GM23248 (cell line): Measurements from ENCODE around the gene RPL27A. TPM values are rescaled to one million over a fixed set of nuclear protein-coding genes. Genes with fewer than 3 reads are reported as not detected.

ENCODE experiments used
- DNase-seq: peaks from one replicate; pipeline ENCODE4 v3.0.0-alpha.2; 2015
- H2AFZ ChIP-seq: fragments of 200-600 bp; sonication (generic); 2 replicates; pipeline ENCODE4 v1.6.1; 2016; ENCODE audit warnings: antibody characterized with exemption
- H3F3A ChIP-seq: fragments of 200-600 bp; sonication (generic); 2 replicates; pipeline ENCODE4 v1.6.1; 2016; ENCODE audit warnings: mild to moderate bottlenecking, antibody characterized with exemption, mixed run types; ENCODE audit not compliant: insufficient read depth
- H3K27ac ChIP-seq: fragments of 200-600 bp; sonication (generic); 2 replicates; pipeline ENCODE4 v1.5.1; 2016; ENCODE audit warnings: mild to moderate bottlenecking
- H3K27me3 ChIP-seq: fragments of 200-600 bp; sonication (generic); replicated peaks from 2 replicates; pipeline ENCODE4 v1.6.1; 2016; ENCODE audit warnings: mild to moderate bottlenecking; ENCODE audit not compliant: insufficient read depth
- H3K36me3 ChIP-seq: fragments of 200-600 bp; sonication (generic); 2 replicates; pipeline ENCODE4 v1.6.1; 2016; ENCODE audit warnings: low read depth, mild to moderate bottlenecking
- H3K4me1 ChIP-seq: fragments of 200-600 bp; sonication (generic); 2 replicates; pipeline ENCODE4 v1.6.1; 2016; ENCODE audit warnings: mild to moderate bottlenecking; ENCODE audit not compliant: insufficient read depth
- H3K4me2 ChIP-seq: fragments of 200-600 bp; sonication (generic); one replicate; pipeline ENCODE4 v1.6.1; 2016; ENCODE audit warnings: mild to moderate bottlenecking; ENCODE audit not compliant: unreplicated experiment
- H3K4me3 ChIP-seq: fragments of 200-600 bp; sonication (generic); 2 replicates; pipeline ENCODE4 v1.5.1; 2016; ENCODE audit warnings: mild to moderate bottlenecking
- H3K79me2 ChIP-seq: fragments of 200-600 bp; sonication (generic); 2 replicates; pipeline ENCODE4 v1.6.1; 2016; ENCODE audit warnings: mild to moderate bottlenecking; ENCODE audit not compliant: insufficient read depth
- H3K9ac ChIP-seq: fragments of 200-600 bp; sonication (generic); 2 replicates; pipeline ENCODE4 v1.6.1; 2016; ENCODE audit warnings: mild to moderate bottlenecking
- H3K9me2 ChIP-seq: fragments of 200-600 bp; sonication (generic); 2 replicates; pipeline ENCODE4 v1.6.1; 2016; ENCODE audit warnings: mixed run types, mild to moderate bottlenecking, moderate library complexity; ENCODE audit not compliant: insufficient read depth
- H3K9me3 ChIP-seq: fragments of 200-600 bp; sonication (generic); one replicate; pipeline ENCODE4 v1.6.1; 2017; ENCODE audit warnings: low read depth
- H4K20me1 ChIP-seq: fragments of 200-600 bp; sonication (generic); 2 replicates; pipeline ENCODE4 v1.6.0; 2016; ENCODE audit not compliant: insufficient read depth
- EZH2 ChIP-seq: fragments of 200-600 bp; sonication (generic); IDR thresholded peaks from 2 replicates; pipeline ENCODE4 v1.6.1; 2018; ENCODE audit warnings: antibody characterized with exemption, mild to moderate bottlenecking; ENCODE audit not compliant: insufficient read depth, poor library complexity, severe bottlenecking
- EZH2phosphoT487 ChIP-seq: fragments of 200-600 bp; sonication (generic); IDR thresholded peaks from 2 replicates; pipeline ENCODE4 v1.6.1; 2018; ENCODE audit warnings: antibody characterized with exemption, moderate library complexity, mild to moderate bottlenecking, low read depth; ENCODE audit not compliant: insufficient read depth
- WGBS, 2 experiments: methylation state at CpG; one replicate each; pipeline ENCODE4 v1.1.6; 2015 to 2017; ENCODE audit warnings: low lambda C conversion rate in 2 of 2, low coverage in 1 of 2; ENCODE audit errors: missing lambda C conversion rate in 2 of 2; 5-methylcytosine and 5-hydroxymethylcytosine counted together
- in situ Hi-C: fragments of 300-500 bp; cut with MboI; formaldehyde crosslinking; loops from 2 replicates; pipeline ENCODE4 v1.15.0; 2020
- polyA plus RNA-seq: library from polyadenylated mRNA; unstranded; fragments of >200 nt; fragmentation: Nextera tagmentation; extraction: Ambion mirVana; gene quantifications from 2 replicates; pipeline ENCODE4 v1.2.1, GENCODE V29; 2016
- small RNA-seq: library from RNA; depleted of rRNA; stranded (forward); fragments of <200 nt; gene quantifications from one replicate; pipeline ENCODE3, GENCODE V24; 2014; ENCODE audit warnings: low read depth, low replicate concordance
- total RNA-seq: library from RNA; depleted of rRNA; stranded (reverse); fragments of >200 nt; shearing (Covaris generic); gene quantifications from 2 replicates; pipeline ENCODE4 v1.2.3, GENCODE V29; 2014; rRNA removed

RPL27A gene
- total and polyA plus RNA-seq, 2 experiments from 2014 or later, result 520 to 1,073 TPM

DNA sequence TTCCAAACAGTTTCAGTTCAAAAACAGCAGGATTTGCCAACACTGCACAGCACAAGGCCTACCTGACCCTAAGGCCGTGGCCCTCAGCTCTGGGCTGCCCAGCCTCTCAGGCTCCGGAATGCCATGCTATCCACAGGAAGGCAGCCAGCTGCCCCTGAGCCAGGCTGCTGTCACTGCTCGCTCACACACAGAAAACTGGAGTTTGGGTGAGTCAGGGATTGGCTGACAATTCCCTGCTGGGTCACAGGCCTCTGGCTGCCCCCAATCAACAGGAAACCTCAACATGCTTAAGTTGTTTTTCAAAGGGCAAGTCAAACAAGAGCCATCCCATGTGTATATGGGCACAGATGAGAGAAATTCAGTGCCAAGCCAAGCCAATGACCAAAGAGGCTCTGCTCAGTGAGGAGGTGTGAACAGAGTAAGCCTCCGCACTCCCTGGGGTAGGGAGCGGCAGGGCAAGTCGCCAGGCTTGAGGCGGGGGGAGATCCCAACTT lies 50.2 kb downstream of the RPL27A start:
- Histone ChIP-seq H3K4me3 (no peak overlapping the region), H3K27me3 (no peaks in the 10 kb centered on the region), H3K9me3 (no peaks in the 10 kb centered on the region), H3K36me3 (no peaks in the 10 kb centered on the region), H3K4me2 (peak overlapping the region; percentile 38), H3K79me2 (0 out of 2 replicates have a peak, but pooled peaks cover 5% of the 10 kb centered on the region), H3K27ac (peak overlapping the region; percentile 59), H3K9me2 (no peaks in the 10 kb centered on the region), H3F3A (peaks cover 20% of the 10 kb centered on the region), H3K9ac (no peak overlapping the region), H2AFZ (no peak overlapping the region), H3K4me1 (peaks cover 27% of the 10 kb centered on the region), H4K20me1 (no peaks in the 10 kb centered on the region)
- peak; percentile 91 for DNase-seq
- no peak for TF ChIP-seq EZH2phosphoT487
- TF ChIP-seq EZH2, result no peak
- WGBS, 2 experiments, result 34% methylated on average over 7 of the region's 7 CpGs
- in situ Hi-C loops, result no loop called here

DNA sequence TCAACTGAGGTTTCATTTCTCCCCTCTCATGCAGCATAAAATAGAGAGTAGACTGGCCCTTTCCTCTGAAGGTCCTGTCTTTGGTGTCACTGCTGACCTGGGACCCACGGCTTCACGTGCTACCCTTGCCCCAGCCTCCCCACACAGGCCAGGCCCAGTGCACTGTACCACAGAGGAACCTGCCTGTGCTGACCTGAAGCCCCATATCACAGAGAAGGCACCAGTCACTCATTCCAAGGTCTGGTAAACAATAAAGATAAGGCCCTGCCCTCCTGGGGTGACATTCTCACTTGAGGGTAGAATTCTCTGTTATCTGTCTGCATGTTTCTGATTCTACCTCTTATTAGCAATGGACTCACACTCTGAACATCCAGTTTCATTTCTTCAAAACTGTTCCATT lies 51.3 kb downstream of the RPL27A start:
- H3F3A ChIP-seq, result peaks cover 20% of the 10 kb centered on the region
- H3K4me2 ChIP-seq, result no peak overlapping the region
- H3K36me3 ChIP-seq, result no peaks in the 10 kb centered on the region
- H4K20me1 ChIP-seq, result no peaks in the 10 kb centered on the region
- H3K9ac ChIP-seq, result no peak overlapping the region
- H3K79me2 ChIP-seq, result 0 out of 2 replicates have a peak, but pooled peaks cover 5% of the 10 kb centered on the region
- H3K4me1 ChIP-seq, result peaks cover 22% of the 10 kb centered on the region
- H3K9me2 ChIP-seq, result no peaks in the 10 kb centered on the region
- no peak overlapping the region for H3K27ac ChIP-seq
- WGBS, 2 experiments, result 98 to 100% methylated on average over 2 of the region's 2 CpGs
- no peaks in the 10 kb centered on the region for H3K9me3 ChIP-seq
- H2AFZ ChIP-seq, result no peak overlapping the region
- no peak overlapping the region for H3K4me3 ChIP-seq
- no peak for TF ChIP-seq EZH2phosphoT487
- no peak for TF ChIP-seq EZH2
- H3K27me3 ChIP-seq, result no peaks in the 10 kb centered on the region
- DNase-seq, result no peak
- in situ Hi-C loops, result no loop called here

GRCh38 chr11:8735094-8735493 lies 52.5 kb downstream of the RPL27A start:
- in situ Hi-C loops, result no loop called here
- Histone ChIP-seq H3K36me3 (no peaks in the 10 kb centered on the region), H2AFZ (no peak overlapping the region), H3K4me1 (peaks cover 22% of the 10 kb centered on the region), H3K27ac (no peak overlapping the region), H4K20me1 (no peaks in the 10 kb centered on the region), H3F3A (peaks cover 20% of the 10 kb centered on the region), H3K4me3 (no peak overlapping the region), H3K27me3 (no peaks in the 10 kb centered on the region), H3K9ac (no peak overlapping the region), H3K9me2 (no peaks in the 10 kb centered on the region), H3K9me3 (no peaks in the 10 kb centered on the region), H3K4me2 (no peak overlapping the region), H3K79me2 (0 out of 2 replicates have a peak, but pooled peaks cover 5% of the 10 kb centered on the region)
- 90 to 94% methylated on average over 7 to 8 of the region's 8 CpGs for WGBS, 2 experiments
- TF ChIP-seq EZH2 (no peak), EZH2phosphoT487 (no peak)
- no peak for DNase-seq

DNA sequence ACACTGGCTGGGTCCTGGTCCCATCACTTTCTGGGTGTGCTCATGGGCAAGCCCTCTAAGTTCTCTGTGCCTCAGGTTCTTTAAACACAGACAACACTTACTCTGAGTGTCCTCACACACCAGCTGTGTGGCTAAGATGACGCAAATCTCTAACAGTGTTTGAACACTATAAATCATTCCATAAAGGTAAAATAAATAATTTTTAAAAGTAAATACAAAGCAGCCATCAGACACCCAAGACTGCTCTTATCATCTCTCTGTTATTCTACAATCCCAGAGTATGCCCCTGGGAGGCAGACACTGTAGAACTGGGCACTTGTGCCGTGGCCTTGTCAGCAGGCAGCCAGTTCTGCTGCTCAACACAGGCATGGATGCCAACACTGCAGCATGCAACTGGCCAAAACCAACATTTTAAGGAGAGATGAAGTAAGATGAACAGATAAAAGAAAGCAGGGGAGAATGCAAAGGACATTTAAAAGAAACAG lies 56.8 kb downstream of the RPL27A start:
- H3K4me2 ChIP-seq, result no peak overlapping the region
- no peaks in the 10 kb centered on the region for H3K9me3 ChIP-seq
- no peak overlapping the region for H3K4me3 ChIP-seq
- no peak for DNase-seq
- no peaks in the 10 kb centered on the region for H4K20me1 ChIP-seq
- no peak for TF ChIP-seq EZH2phosphoT487
- WGBS, 2 experiments, result 81 to 91% methylated on average over 2 of the region's 2 CpGs
- H3K27ac ChIP-seq, result no peak overlapping the region
- no peak overlapping the region for H3K9ac ChIP-seq
- no peaks in the 10 kb centered on the region for H3F3A ChIP-seq
- no peaks in the 10 kb centered on the region for H3K36me3 ChIP-seq
- H3K4me1 ChIP-seq, result peaks cover 3% of the 10 kb centered on the region; the same call in 1 of the 2 replicates
- H2AFZ ChIP-seq, result no peak overlapping the region
- 0 out of 2 replicates have a peak, but pooled peaks cover 5% of the 10 kb centered on the region for H3K79me2 ChIP-seq
- no peaks in the 10 kb centered on the region for H3K27me3 ChIP-seq
- H3K9me2 ChIP-seq, result no peaks in the 10 kb centered on the region
- in situ Hi-C loops, result no loop called here

Small RNA genes within 50 kb of the gene (small RNA-seq; reads per million reads assigned to genes)
- gene SNORA3A, result not detected
- 0.43 reads per million for gene SNORA3B

Other genes with a start within 250 kb of the RPL27A start
- not detected in 2 replicates for gene STK33, start 88.6 kb upstream of the RPL27A start, total RNA-seq
- not detected in 2 replicates for gene STK33, start 88.6 kb upstream of the RPL27A start, polyA plus RNA-seq
- 1.4 and 1.5 TPM in 2 replicates for gene TRIM66, start 127 bp upstream of the RPL27A start, total RNA-seq
- gene TRIM66, start 127 bp upstream of the RPL27A start, polyA plus RNA-seq, result 1.2 and 1.5 TPM in 2 replicates
- 49.6 and 58.4 TPM in 2 replicates for gene AKIP1, start 228.4 kb downstream of the RPL27A start, total RNA-seq
- 41.1 and 42.8 TPM in 2 replicates for gene AKIP1, start 228.4 kb downstream of the RPL27A start, polyA plus RNA-seq